22Rv1 (cell line): Measurements from ENCODE around the gene CFAP410.

Experiments
- H3K27ac ChIP-seq: fragments of 450-650 bp; 2 replicates; pipeline ENCODE4 v1.5.1; 2017
- CTCF ChIP-seq: fragments of 450-650 bp; IDR thresholded peaks from 2 replicates; pipeline ENCODE4 v1.5.1; 2017; ENCODE audit warnings: mild to moderate bottlenecking
- ZFX ChIP-seq: fragments of 450-650 bp; IDR thresholded peaks from 2 replicates; pipeline ENCODE4 v1.6.1; 2017; ENCODE audit warnings: antibody characterized with exemption, borderline replicate concordance

The CFAP410 gene

GRCh38 chr21:44282370-44282769 is 56.8 kb downstream of the CFAP410 start:
- no peak overlapping the region for H3K27ac ChIP-seq
- TF ChIP-seq CTCF (no peak), ZFX (no peak)

GRCh38 chr21:44281801-44282200 is 57.4 kb downstream of the CFAP410 start:
- no peak overlapping the region for H3K27ac ChIP-seq
- TF ChIP-seq CTCF (no peak), ZFX (no peak)

- H3K27ac ChIP-seq, result no peak overlapping the region
- no peak for TF ChIP-seq CTCF
These were observed 59.6 kb downstream of the CFAP410 start for GRCh38 chr21:44279354-44280260.
